ENCODE results near the gene CST3.

CST3 gene

GRCh38 chr20:23671479-23671878 lies 33.7 kb upstream of the CST3 start:
- Histone ChIP-seq H3K4me2 (ENCODE audit: insufficient read depth, low read length) (no peak overlapping the region), H3K9me3 (ENCODE audit: insufficient read depth, low read length, severe bottlenecking) (no peaks in the 10 kb centered on the region), H3K27me3 (ENCODE audit: insufficient read depth, low read length, poor library complexity) (peaks cover 4% of the 10 kb centered on the region), H2AFZ (ENCODE audit: low read depth, low read length) (no peak overlapping the region), H3K27ac (ENCODE audit: low read length) (no peak overlapping the region), H3K36me3 (ENCODE audit: insufficient read depth, low read length) (no peaks in the 10 kb centered on the region), H4K20me1 (ENCODE audit: insufficient read depth, low read length) (no peaks in the 10 kb centered on the region), H3K4me1 (ENCODE audit: insufficient read depth, low read length) (no peaks in the 10 kb centered on the region), H3K79me2 (ENCODE audit: insufficient read depth, low read length) (no peaks in the 10 kb centered on the region), H3K4me3 (ENCODE audit: low read depth in 1 of 2, low read length in 2 of 2) (no peak overlapping the region), H3K9ac (ENCODE audit: low read depth, low read length) (no peak overlapping the region)
- TF ChIP-seq, protein P1, sequence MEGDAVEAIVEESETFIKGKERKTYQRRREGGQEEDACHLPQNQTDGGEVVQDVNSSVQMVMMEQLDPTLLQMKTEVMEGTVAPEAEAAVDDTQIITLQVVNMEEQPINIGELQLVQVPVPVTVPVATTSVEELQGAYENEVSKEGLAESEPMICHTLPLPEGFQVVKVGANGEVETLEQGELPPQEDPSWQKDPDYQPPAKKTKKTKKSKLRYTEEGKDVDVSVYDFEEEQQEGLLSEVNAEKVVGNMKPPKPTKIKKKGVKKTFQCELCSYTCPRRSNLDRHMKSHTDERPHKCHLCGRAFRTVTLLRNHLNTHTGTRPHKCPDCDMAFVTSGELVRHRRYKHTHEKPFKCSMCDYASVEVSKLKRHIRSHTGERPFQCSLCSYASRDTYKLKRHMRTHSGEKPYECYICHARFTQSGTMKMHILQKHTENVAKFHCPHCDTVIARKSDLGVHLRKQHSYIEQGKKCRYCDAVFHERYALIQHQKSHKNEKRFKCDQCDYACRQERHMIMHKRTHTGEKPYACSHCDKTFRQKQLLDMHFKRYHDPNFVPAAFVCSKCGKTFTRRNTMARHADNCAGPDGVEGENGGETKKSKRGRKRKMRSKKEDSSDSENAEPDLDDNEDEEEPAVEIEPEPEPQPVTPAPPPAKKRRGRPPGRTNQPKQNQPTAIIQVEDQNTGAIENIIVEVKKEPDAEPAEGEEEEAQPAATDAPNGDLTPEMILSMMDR (IDR thresholded peaks at IDR 0.05; ENCODE audit: borderline replicate concordance, extremely low read depth, low read length, poor library complexity, severe bottlenecking): no peak
- TF ChIP-seq EZH2 (IDR thresholded peaks at IDR 0.05; ENCODE audit: borderline replicate concordance, low read depth, low read length, severe bottlenecking): no peak
- DNase-seq (no peak), ATAC-seq (ENCODE audit: insufficient read depth, low read depth) (no peak)

- no peak overlapping the region for H3K4me2 ChIP-seq (ENCODE audit: insufficient read depth, low read length)
- H3K9me3 ChIP-seq (ENCODE audit: insufficient read depth, low read length, severe bottlenecking): no peaks in the 10 kb centered on the region
- no peaks in the 10 kb centered on the region for H3K4me1 ChIP-seq (ENCODE audit: insufficient read depth, low read length)
- DNase-seq (no peak), ATAC-seq (ENCODE audit: insufficient read depth, low read depth) (no peak)
- H3K79me2 ChIP-seq (ENCODE audit: insufficient read depth, low read length): no peaks in the 10 kb centered on the region
- no peak overlapping the region for H3K9ac ChIP-seq (ENCODE audit: low read depth, low read length)
- H3K27me3 ChIP-seq (ENCODE audit: insufficient read depth, low read length, poor library complexity): peaks cover 2% of the 10 kb centered on the region
- H3K4me3 ChIP-seq (ENCODE audit: low read depth in 1 of 2, low read length in 2 of 2): no peak overlapping the region
- H4K20me1 ChIP-seq (ENCODE audit: insufficient read depth, low read length): no peaks in the 10 kb centered on the region
- H3K36me3 ChIP-seq (ENCODE audit: insufficient read depth, low read length): no peaks in the 10 kb centered on the region
- no peak overlapping the region for H3K27ac ChIP-seq (ENCODE audit: low read length)
- TF ChIP-seq EZH2 (IDR thresholded peaks at IDR 0.05; ENCODE audit: borderline replicate concordance, low read depth, low read length, severe bottlenecking): no peak
- TF ChIP-seq, protein P1 (IDR thresholded peaks at IDR 0.05; ENCODE audit: borderline replicate concordance, extremely low read depth, low read length, poor library complexity, severe bottlenecking): no peak
- H2AFZ ChIP-seq (ENCODE audit: low read depth, low read length): no peak overlapping the region
Measured at GRCh38 chr20:23670361-23670760, 32.6 kb upstream of the CST3 start.

DNA sequence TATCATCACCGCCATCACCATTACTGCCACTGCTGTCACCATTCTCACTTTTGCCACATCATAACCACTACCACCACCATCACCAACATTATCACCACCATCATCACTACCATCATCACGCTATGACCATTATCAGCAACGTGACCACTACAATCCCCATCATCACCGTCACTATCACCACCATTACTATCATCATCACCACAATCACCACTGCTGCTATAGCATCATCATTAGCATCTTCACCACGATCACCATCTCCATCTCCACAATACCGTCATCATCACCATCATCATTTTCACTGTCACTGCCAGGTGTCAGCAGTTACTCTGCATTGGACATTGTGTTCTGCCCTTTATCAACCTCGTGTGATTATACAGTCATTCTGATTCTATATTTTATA lies 32.1 kb upstream of the CST3 start:
- no peak overlapping the region for H3K27ac ChIP-seq (ENCODE audit: low read length)
- no peaks in the 10 kb centered on the region for H3K4me1 ChIP-seq (ENCODE audit: insufficient read depth, low read length)
- ATAC-seq (ENCODE audit: insufficient read depth, low read depth) (no peak), DNase-seq (no peak)
- H4K20me1 ChIP-seq (ENCODE audit: insufficient read depth, low read length): no peaks in the 10 kb centered on the region
- H3K9me3 ChIP-seq (ENCODE audit: insufficient read depth, low read length, severe bottlenecking): no peaks in the 10 kb centered on the region
- no peak overlapping the region for H3K9ac ChIP-seq (ENCODE audit: low read depth, low read length)
- H3K36me3 ChIP-seq (ENCODE audit: insufficient read depth, low read length): no peaks in the 10 kb centered on the region
- no peaks in the 10 kb centered on the region for H3K79me2 ChIP-seq (ENCODE audit: insufficient read depth, low read length)
- H3K27me3 ChIP-seq (ENCODE audit: insufficient read depth, low read length, poor library complexity): no peaks in the 10 kb centered on the region
- no peak for TF ChIP-seq EZH2 (IDR thresholded peaks at IDR 0.05; ENCODE audit: borderline replicate concordance, low read depth, low read length, severe bottlenecking)
- TF ChIP-seq, protein P1 (IDR thresholded peaks at IDR 0.05; ENCODE audit: borderline replicate concordance, extremely low read depth, low read length, poor library complexity, severe bottlenecking): no peak
- no peak overlapping the region for H3K4me2 ChIP-seq (ENCODE audit: insufficient read depth, low read length)
- H2AFZ ChIP-seq (ENCODE audit: low read depth, low read length): no peak overlapping the region
- H3K4me3 ChIP-seq (ENCODE audit: low read depth in 1 of 2, low read length in 2 of 2): no peak overlapping the region

- no peaks in the 10 kb centered on the region for H3K79me2 ChIP-seq (ENCODE audit: insufficient read depth, low read length)
- DNase-seq (no peak), ATAC-seq (ENCODE audit: insufficient read depth, low read depth) (no peak)
- no peaks in the 10 kb centered on the region for H4K20me1 ChIP-seq (ENCODE audit: insufficient read depth, low read length)
- H3K4me2 ChIP-seq (ENCODE audit: insufficient read depth, low read length): no peak overlapping the region
- no peak overlapping the region for H3K9ac ChIP-seq (ENCODE audit: low read depth, low read length)
- no peaks in the 10 kb centered on the region for H3K27me3 ChIP-seq (ENCODE audit: insufficient read depth, low read length, poor library complexity)
- no peak overlapping the region for H2AFZ ChIP-seq (ENCODE audit: low read depth, low read length)
- TF ChIP-seq, protein P1 (IDR thresholded peaks at IDR 0.05; ENCODE audit: borderline replicate concordance, extremely low read depth, low read length, poor library complexity, severe bottlenecking): no peak
- no peak for TF ChIP-seq EZH2 (IDR thresholded peaks at IDR 0.05; ENCODE audit: borderline replicate concordance, low read depth, low read length, severe bottlenecking)
- no peaks in the 10 kb centered on the region for H3K4me1 ChIP-seq (ENCODE audit: insufficient read depth, low read length)
- no peak overlapping the region for H3K4me3 ChIP-seq (ENCODE audit: low read depth in 1 of 2, low read length in 2 of 2)
- no peaks in the 10 kb centered on the region for H3K9me3 ChIP-seq (ENCODE audit: insufficient read depth, low read length, severe bottlenecking)
- H3K36me3 ChIP-seq (ENCODE audit: insufficient read depth, low read length): no peaks in the 10 kb centered on the region
- no peak overlapping the region for H3K27ac ChIP-seq (ENCODE audit: low read length)
Measured at GRCh38 chr20:23669327-23669726, 31.6 kb upstream of the CST3 start.

All from DND-41 (cell line).